HepG2 (cell line): ENCODE results near the gene RABGAP1L. TPM values are rescaled to one million over a fixed set of nuclear protein-coding genes. Genes with fewer than 3 reads are reported as not detected.

ENCODE experiments used
- ADNP ChIP-seq: sonication (generic); formaldehyde crosslinking; IDR thresholded peaks from 2 replicates; pipeline ENCODE4 v1.4.0; 2020; ENCODE audit warnings: missing genetic modification reagents
- BRD4 ChIP-seq: sonication (generic); formaldehyde crosslinking; IDR thresholded peaks from 2 replicates; pipeline ENCODE4 v1.4.0; 2020; ENCODE audit warnings: missing genetic modification reagents
- DMTF1 ChIP-seq: sonication (generic); formaldehyde crosslinking; IDR thresholded peaks from 2 replicates; pipeline ENCODE4 v1.4.0; 2020; ENCODE audit warnings: mild to moderate bottlenecking, missing genetic modification reagents
- FOXC1 ChIP-seq: sonication (generic); formaldehyde crosslinking; IDR thresholded peaks from 2 replicates; pipeline ENCODE4 v1.8.0; 2022; ENCODE audit warnings: mild to moderate bottlenecking, missing genetic modification reagents, borderline replicate concordance
- GATA4 ChIP-seq: sonication (generic); IDR thresholded peaks from 2 replicates; pipeline ENCODE4 v1.6.1; 2016; ENCODE audit warnings: antibody characterized with exemption, low read depth, borderline replicate concordance
- HNRNPL ChIP-seq: fragments of 200-400 bp; formaldehyde crosslinking; IDR thresholded peaks from 2 replicates; pipeline ENCODE4 v1.6.1; 2017; ENCODE audit warnings: mild to moderate bottlenecking, low read depth, low read length
- KLF15 ChIP-seq: sonication (generic); formaldehyde crosslinking; IDR thresholded peaks from 2 replicates; pipeline ENCODE4 v1.8.1; 2023; ENCODE audit warnings: borderline replicate concordance, mild to moderate bottlenecking, inconsistent platforms, missing genetic modification reagents, mixed read lengths
- NFATC3 ChIP-seq: sonication (generic); formaldehyde crosslinking; IDR thresholded peaks from 2 replicates; pipeline ENCODE4 v1.5.1; 2020; ENCODE audit warnings: mild to moderate bottlenecking, missing genetic modification reagents
- PBX2 ChIP-seq: IDR thresholded peaks from 2 replicates; pipeline ENCODE4 v1.6.1; 2016; ENCODE audit warnings: control low read depth
- TAF1 ChIP-seq: sonication (generic); formaldehyde crosslinking; IDR thresholded peaks from 2 replicates; pipeline ENCODE4 v1.4.0; 2020; ENCODE audit warnings: missing genetic modification reagents
- ZBTB33 ChIP-seq: sonication (generic); formaldehyde crosslinking; IDR thresholded peaks from 2 replicates; pipeline ENCODE4 v1.4.0; 2020; ENCODE audit warnings: missing genetic modification reagents
- ZIK1 ChIP-seq: sonication (generic); formaldehyde crosslinking; IDR thresholded peaks from 2 replicates; pipeline ENCODE4 v1.5.0; 2020; ENCODE audit warnings: mild to moderate bottlenecking, low read depth, missing genetic modification reagents, borderline replicate concordance
- ZNF318 ChIP-seq: sonication (generic); formaldehyde crosslinking; IDR thresholded peaks from 2 replicates; pipeline ENCODE4 v1.4.0; 2020; ENCODE audit warnings: mild to moderate bottlenecking, missing genetic modification reagents
- ZNF576 ChIP-seq: sonication (generic); formaldehyde crosslinking; IDR thresholded peaks from 2 replicates; pipeline ENCODE4 v1.4.0; 2020; ENCODE audit warnings: mild to moderate bottlenecking, missing genetic modification reagents
- polyA plus RNA-seq, 8 experiments: library from polyadenylated mRNA; depleted of rRNA in 3 of 8; stranded (reverse) in 7 of 8; unstranded in 1 of 8; fragments of >200 nt; fragmentation: Illumina TruSeq in 4 of 8; extraction: Trizol in 4 of 8; gene quantifications; 2 replicates each; pipeline versions ENCODE4 v1.2.1 to v1.2.3, GENCODE V29; 2011 to 2016; ENCODE audit warnings: low read depth in 4 of 8, missing spikeins in 1 of 8, mixed read lengths in 1 of 8; ENCODE audit not compliant: insufficient read depth in 1 of 8
- total RNA-seq, 5 experiments: library from RNA; depleted of rRNA; stranded (reverse); fragments of >200 nt; fragmentation: Illumina TruSeq; extraction: Trizol; gene quantifications; 2 replicates each; pipeline ENCODE4 v1.2.3, GENCODE V29; 2016; ENCODE audit warnings: low read depth in 1 of 5

RABGAP1L gene
- total and polyA plus RNA-seq, 2 of the 13 experiments (the other 11 are each of a cell fraction or from before 2014, with no cell fraction given): 7.9 to 22.6 TPM

GRCh38 chr1:174812656-174813055 lies 653.3 kb downstream of the RABGAP1L start (continued):
- TF ChIP-seq DMTF1 (CRISPR knock-in tag): no peak
- no peak for TF ChIP-seq ADNP (CRISPR knock-in tag)
- TF ChIP-seq TAF1: no peak
- TF ChIP-seq BRD4 (CRISPR knock-in tag): no peak
- TF ChIP-seq NFATC3 (CRISPR knock-in tag): no peak
- no peak for TF ChIP-seq HNRNPL
- TF ChIP-seq ZNF318 (CRISPR knock-in tag): no peak
- TF ChIP-seq GATA4: peak; percentile 82; the same call in 1 of the 2 replicates
- no peak for TF ChIP-seq KLF15
- TF ChIP-seq ZBTB33: peak; percentile 53; the same call in 1 of the 2 replicates
- no peak for TF ChIP-seq ZNF576
- TF ChIP-seq PBX2 (CRISPR knock-in tag): peak; percentile 54; the same call in 1 of the 2 replicates
- 0 out of 2 replicates have a peak, but pooled peaks have one; percentile 34 for TF ChIP-seq ZIK1 (CRISPR knock-in tag)
- TF ChIP-seq FOXC1: no peak
